ENCODE measurements around the gene ADGRL1. TPM values are rescaled to one million over a fixed set of nuclear protein-coding genes. Genes with fewer than 3 reads are reported as not detected.
A peak's percentile ranks its signal among the peaks of the same experiment; 100 is the strongest.
"Not testable (repeated sequence)": the region's sequence is repeated elsewhere in the genome, so short reads cannot be mapped to it uniquely, and the experiment has no call there.

Gene ADGRL1
- 41.4 TPM for polyA plus RNA-seq (2013, experiment 1 of 2)
- polyA plus RNA-seq (2013, experiment 2 of 2), result 42.1 TPM

DNA sequence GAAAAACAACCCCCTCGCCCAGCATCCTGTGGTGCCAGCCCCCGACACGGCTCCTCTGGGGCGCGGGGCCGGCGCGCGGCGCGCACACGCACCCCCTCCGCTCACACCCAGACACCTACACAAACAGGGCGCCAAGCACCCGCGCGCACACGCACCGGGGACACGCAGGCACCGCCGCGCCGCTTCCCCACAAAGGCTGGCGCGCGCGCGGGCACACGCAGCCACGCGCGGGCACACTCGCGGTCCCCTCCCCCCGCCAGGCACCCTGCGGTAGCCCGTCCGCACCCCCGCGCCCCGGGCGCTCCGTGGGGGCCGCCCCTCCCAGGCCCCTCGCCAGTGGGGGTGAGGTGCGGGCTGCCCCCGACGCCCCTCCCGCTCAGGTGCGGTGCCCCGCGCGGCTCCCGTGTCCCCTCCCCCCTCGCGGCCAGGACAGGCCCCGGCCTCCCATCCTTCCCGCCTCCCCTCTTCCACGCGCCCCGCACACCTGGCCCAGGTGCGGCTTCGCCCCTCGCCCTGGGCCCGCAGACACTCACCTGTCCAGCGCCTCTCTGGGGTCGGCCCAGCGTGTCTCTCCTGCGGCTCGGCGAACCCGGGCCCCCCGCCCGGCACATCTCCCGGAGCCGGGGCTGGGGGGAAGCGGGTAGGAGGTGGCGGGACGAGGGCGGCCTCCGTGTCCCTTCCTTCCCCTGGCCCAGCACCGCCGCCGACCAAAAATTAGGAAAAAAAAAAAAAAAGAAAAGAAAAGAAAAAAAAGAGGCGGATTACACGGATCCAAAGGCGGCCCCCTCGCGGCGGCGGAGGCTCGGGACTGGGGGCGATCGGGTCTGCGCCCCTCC, at the start of gene ADGRL1:
Gene ADGRL1, minus strand, starts transcription at position 718 of the 836 bp plus-strand sequence. CDS start 22,567 bp downstream, outside the sequence.
- H3K79me1 ChIP-seq (ENCODE audit: low read depth, low read length); H2BK120ac ChIP-seq (ENCODE audit: low read depth, low read length); H2AK5ac ChIP-seq (ENCODE audit: low read depth, low read length); H3K4me1 ChIP-seq (ENCODE audit: control insufficient read depth in 2 of 2, insufficient read depth in 1 of 2, low read depth in 1 of 2, low read length in 2 of 2); H3K27me3 ChIP-seq (ENCODE audit: control insufficient read depth in 3 of 3, insufficient read depth in 3 of 3, low read depth in 1 of 3, low read length in 3 of 3); H4K91ac ChIP-seq (ENCODE audit: low read depth, low read length, poor library complexity); DNase-seq (ENCODE audit: low spot score); H2BK12ac ChIP-seq (ENCODE audit: low read length); H3K9me3 ChIP-seq (replicated peaks in 1 of 2; ENCODE audit: control insufficient read depth in 2 of 2, insufficient read depth in 1 of 2, low read depth in 1 of 2, low read length in 2 of 2); H3K4ac ChIP-seq (ENCODE audit: low read length); H3K36me3 ChIP-seq (replicated peaks in 1 of 2; ENCODE audit: control insufficient read depth in 2 of 2, insufficient read depth in 2 of 2, low read length in 2 of 2); H2BK15ac ChIP-seq (ENCODE audit: low read length): not testable (repeated sequence)
- Histone ChIP-seq H3K9ac (ENCODE audit: low read depth, low read length, poor library complexity) (peak within 1 kb of the TSS; percentile 88), H3K4me3 (ENCODE audit: low read length in 2 of 2) (peak within 1 kb of the TSS; percentile 54 to 96), H2AFZ (ENCODE audit: low read length) (peak within 1 kb of the TSS; percentile 96), H3K4me2 (ENCODE audit: insufficient read depth, low read length, poor library complexity, severe bottlenecking) (peak within 1 kb of the TSS; percentile 78), H3K27ac (replicated peaks; ENCODE audit: low read length) (peak within 1 kb of the TSS; percentile 93), H3K18ac (ENCODE audit: low read length) (peak within 1 kb of the TSS; percentile 94), H3K23ac (ENCODE audit: low read depth, low read length, poor library complexity) (peak within 1 kb of the TSS; percentile 93), H4K8ac (ENCODE audit: low read depth, low read length) (peak within 1 kb of the TSS; percentile 43), H3K14ac (ENCODE audit: low read length) (peak within 1 kb of the TSS; percentile 71), H2BK5ac (ENCODE audit: low read length) (peak within 1 kb of the TSS; percentile 97)
- no CpG with 5 or more reads among the region's 96 CpGs for WGBS, 2 donors (ENCODE audit: extremely low coverage in 2 of 2, insufficient read length in 2 of 2, insufficient replicate concordance in 1 of 2)

DNA sequence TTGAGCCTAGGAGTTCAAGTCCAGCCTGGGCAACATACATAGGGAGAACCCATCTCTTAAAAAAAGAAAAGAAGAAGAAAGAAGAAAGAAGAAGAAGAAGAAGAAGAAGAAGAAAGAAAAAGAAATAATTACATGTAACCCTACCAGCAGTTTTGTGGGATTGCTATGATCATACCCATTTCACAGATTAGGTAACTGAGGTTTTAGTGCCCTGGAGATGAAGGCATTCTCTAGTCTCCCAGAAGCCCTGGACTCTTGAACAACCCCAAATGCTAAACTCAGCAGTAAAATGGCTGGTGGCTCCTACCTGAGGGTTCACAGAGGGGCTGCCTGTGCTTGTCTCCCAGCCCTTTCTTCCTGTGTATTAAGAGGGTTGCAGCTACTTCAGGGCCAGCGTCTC, 49.3 kb upstream of the ADGRL1 start:
- not testable (repeated sequence) for H2BK12ac ChIP-seq (ENCODE audit: low read length); H3K36me3 ChIP-seq (replicated peaks in 1 of 2; ENCODE audit: control insufficient read depth in 2 of 2, insufficient read depth in 2 of 2, low read length in 2 of 2); H3K4me3 ChIP-seq (ENCODE audit: low read length in 2 of 2); DNase-seq (ENCODE audit: low spot score); H3K18ac ChIP-seq (ENCODE audit: low read length); H2BK5ac ChIP-seq (ENCODE audit: low read length); H4K91ac ChIP-seq (ENCODE audit: low read depth, low read length, poor library complexity); H3K4me2 ChIP-seq (ENCODE audit: insufficient read depth, low read length, poor library complexity, severe bottlenecking); H3K4ac ChIP-seq (ENCODE audit: low read length); H3K9me3 ChIP-seq (replicated peaks in 1 of 2; ENCODE audit: control insufficient read depth in 2 of 2, insufficient read depth in 1 of 2, low read depth in 1 of 2, low read length in 2 of 2); H3K14ac ChIP-seq (ENCODE audit: low read length); H2AFZ ChIP-seq (ENCODE audit: low read length); H3K23ac ChIP-seq (ENCODE audit: low read depth, low read length, poor library complexity); H2BK120ac ChIP-seq (ENCODE audit: low read depth, low read length); H2AK5ac ChIP-seq (ENCODE audit: low read depth, low read length); H3K27me3 ChIP-seq (ENCODE audit: control insufficient read depth in 3 of 3, insufficient read depth in 3 of 3, low read depth in 1 of 3, low read length in 3 of 3); H3K9ac ChIP-seq (ENCODE audit: low read depth, low read length, poor library complexity); H3K79me1 ChIP-seq (ENCODE audit: low read depth, low read length); H3K27ac ChIP-seq (replicated peaks; ENCODE audit: low read length); H3K4me1 ChIP-seq (ENCODE audit: control insufficient read depth in 2 of 2, insufficient read depth in 1 of 2, low read depth in 1 of 2, low read length in 2 of 2); H2BK15ac ChIP-seq (ENCODE audit: low read length); H4K8ac ChIP-seq (ENCODE audit: low read depth, low read length)
- no CpG with 5 or more reads among the region's 1 CpG for WGBS, 2 donors (ENCODE audit: extremely low coverage in 2 of 2, insufficient read length in 2 of 2, insufficient replicate concordance in 1 of 2)

DNA sequence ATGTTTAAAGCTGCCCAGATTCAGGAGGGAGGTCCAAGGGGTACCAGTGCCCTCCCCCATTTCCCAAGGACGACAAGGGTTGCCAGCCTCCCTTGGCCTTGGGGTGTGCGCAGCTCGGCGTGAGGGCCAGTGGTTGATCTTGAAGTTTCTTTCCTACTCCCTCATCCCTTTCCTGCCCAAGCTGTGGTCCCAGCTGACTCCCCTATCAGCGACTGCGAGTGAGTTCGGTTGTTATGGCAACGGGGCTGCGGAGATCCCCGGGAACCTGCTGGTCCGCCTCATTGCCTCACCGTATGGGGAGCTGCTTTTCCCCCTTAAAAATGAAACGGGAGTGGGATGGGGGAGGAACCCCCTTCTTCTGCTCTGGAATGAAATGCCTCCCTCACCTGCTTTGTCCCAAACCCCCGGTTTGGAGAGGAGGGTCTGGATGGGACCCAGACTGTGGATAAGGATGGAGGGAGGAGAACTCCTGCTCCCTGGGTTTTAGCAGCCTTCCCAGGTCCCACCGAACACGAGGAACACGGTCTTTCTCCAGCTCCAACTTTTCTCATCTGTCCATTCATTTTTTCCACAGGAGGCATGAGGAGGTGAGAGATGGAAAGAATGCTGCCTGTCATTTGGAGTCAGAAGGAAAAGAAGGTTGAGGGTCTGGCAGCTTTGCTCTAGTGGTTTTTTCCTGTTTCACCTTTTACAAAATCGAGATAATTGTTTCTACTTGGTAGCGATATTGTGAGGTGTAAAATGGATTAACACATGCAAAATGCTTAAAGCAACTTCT, 48.0 kb upstream of the ADGRL1 start:
- H2BK15ac ChIP-seq (ENCODE audit: low read length); H3K36me3 ChIP-seq (replicated peaks in 1 of 2; ENCODE audit: control insufficient read depth in 2 of 2, insufficient read depth in 2 of 2, low read length in 2 of 2); DNase-seq (ENCODE audit: low spot score); H2BK12ac ChIP-seq (ENCODE audit: low read length); H3K4me1 ChIP-seq (ENCODE audit: control insufficient read depth in 2 of 2, insufficient read depth in 1 of 2, low read depth in 1 of 2, low read length in 2 of 2); H3K9me3 ChIP-seq (replicated peaks in 1 of 2; ENCODE audit: control insufficient read depth in 2 of 2, insufficient read depth in 1 of 2, low read depth in 1 of 2, low read length in 2 of 2); H3K4ac ChIP-seq (ENCODE audit: low read length); H2AFZ ChIP-seq (ENCODE audit: low read length); H2AK5ac ChIP-seq (ENCODE audit: low read depth, low read length); H3K18ac ChIP-seq (ENCODE audit: low read length); H3K23ac ChIP-seq (ENCODE audit: low read depth, low read length, poor library complexity); H3K4me3 ChIP-seq (ENCODE audit: low read length in 2 of 2); H2BK120ac ChIP-seq (ENCODE audit: low read depth, low read length); H3K14ac ChIP-seq (ENCODE audit: low read length); H4K8ac ChIP-seq (ENCODE audit: low read depth, low read length); H3K27ac ChIP-seq (replicated peaks; ENCODE audit: low read length); H3K27me3 ChIP-seq (ENCODE audit: control insufficient read depth in 3 of 3, insufficient read depth in 3 of 3, low read depth in 1 of 3, low read length in 3 of 3); H4K91ac ChIP-seq (ENCODE audit: low read depth, low read length, poor library complexity); H2BK5ac ChIP-seq (ENCODE audit: low read length); H3K79me1 ChIP-seq (ENCODE audit: low read depth, low read length); H3K9ac ChIP-seq (ENCODE audit: low read depth, low read length, poor library complexity); H3K4me2 ChIP-seq (ENCODE audit: insufficient read depth, low read length, poor library complexity, severe bottlenecking): not testable (repeated sequence)
- WGBS, 2 donors (ENCODE audit: extremely low coverage in 2 of 2, insufficient read length in 2 of 2, insufficient replicate concordance in 1 of 2), result no CpG with 5 or more reads among the region's 19 CpGs

DNA sequence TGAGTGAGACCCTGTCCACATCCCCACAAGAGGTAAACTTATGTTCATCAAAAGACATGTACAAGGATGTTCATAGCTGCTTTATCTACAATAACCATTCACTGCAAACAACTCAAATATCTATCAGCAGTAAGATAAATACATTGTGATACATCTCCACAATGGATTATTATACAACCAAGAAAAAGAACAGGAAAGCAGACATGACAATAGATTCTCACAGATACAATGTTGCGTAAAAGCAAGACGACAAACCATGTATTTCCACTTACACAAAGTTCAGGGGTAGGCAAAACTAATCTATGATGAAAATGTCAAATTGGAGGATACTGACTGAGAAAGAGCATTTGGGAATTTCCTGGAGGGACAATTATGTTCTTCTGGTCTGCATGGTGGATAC, 46.2 kb upstream of the ADGRL1 start:
- not testable (repeated sequence) for DNase-seq (ENCODE audit: low spot score); H2BK15ac ChIP-seq (ENCODE audit: low read length); H4K8ac ChIP-seq (ENCODE audit: low read depth, low read length); H2AK5ac ChIP-seq (ENCODE audit: low read depth, low read length); H3K9ac ChIP-seq (ENCODE audit: low read depth, low read length, poor library complexity); H4K91ac ChIP-seq (ENCODE audit: low read depth, low read length, poor library complexity); H3K23ac ChIP-seq (ENCODE audit: low read depth, low read length, poor library complexity); H3K79me1 ChIP-seq (ENCODE audit: low read depth, low read length); H3K36me3 ChIP-seq (replicated peaks in 1 of 2; ENCODE audit: control insufficient read depth in 2 of 2, insufficient read depth in 2 of 2, low read length in 2 of 2); H2AFZ ChIP-seq (ENCODE audit: low read length); H3K14ac ChIP-seq (ENCODE audit: low read length); H3K4me3 ChIP-seq (ENCODE audit: low read length in 2 of 2); H2BK5ac ChIP-seq (ENCODE audit: low read length); H3K4ac ChIP-seq (ENCODE audit: low read length); H3K9me3 ChIP-seq (replicated peaks in 1 of 2; ENCODE audit: control insufficient read depth in 2 of 2, insufficient read depth in 1 of 2, low read depth in 1 of 2, low read length in 2 of 2); H3K27me3 ChIP-seq (ENCODE audit: control insufficient read depth in 3 of 3, insufficient read depth in 3 of 3, low read depth in 1 of 3, low read length in 3 of 3); H2BK12ac ChIP-seq (ENCODE audit: low read length); H3K4me1 ChIP-seq (ENCODE audit: control insufficient read depth in 2 of 2, insufficient read depth in 1 of 2, low read depth in 1 of 2, low read length in 2 of 2); H3K27ac ChIP-seq (replicated peaks; ENCODE audit: low read length); H3K4me2 ChIP-seq (ENCODE audit: insufficient read depth, low read length, poor library complexity, severe bottlenecking); H2BK120ac ChIP-seq (ENCODE audit: low read depth, low read length); H3K18ac ChIP-seq (ENCODE audit: low read length)
- WGBS, 2 donors (ENCODE audit: extremely low coverage in 2 of 2, insufficient read length in 2 of 2, insufficient replicate concordance in 1 of 2), result no CpG with 5 or more reads among the region's 2 CpGs
